Activated naive CD8-positive, alpha-beta T cell treated with anti-CD3 and anti-CD28 coated beads, Interleukin-2, amount 10 ng/mL, durations not matched to agents 7 days and 5 days (primary cell): Measurements from ENCODE around the gene SNTB2. TPM values are rescaled to one million over a fixed set of nuclear protein-coding genes. Genes with fewer than 3 reads are reported as not detected.

Source experiments
- ATAC-seq: fragments of 150-1000 bp; cut with Tn5 transposase; one replicate; pipeline ENCODE4 v1.10.0; 2021; ENCODE audit warnings: low read depth, moderate library complexity
- POLR2A ChIA-PET: fragments of 350-600 bp; sonication (Branson Sonifier 250); formaldehyde crosslinking; loops from one replicate; lab custom pipeline; 2021; ENCODE audit warnings: antibody characterized with exemption; lab: Charles Lee
- DNase-seq: peaks from one replicate; pipeline ENCODE4 v3.0.0; 2021
- H3K27ac Mint-ChIP-seq: one replicate; pipeline ENCODE4 v1.8.0; 2022; ENCODE audit warnings: mild to moderate bottlenecking, mixed read lengths
- H3K27me3 Mint-ChIP-seq: one replicate; pipeline ENCODE4 v1.8.0; 2022; ENCODE audit warnings: mild to moderate bottlenecking, moderate library complexity, mixed read lengths
- H3K36me3 Mint-ChIP-seq: one replicate; pipeline ENCODE4 v1.8.0; 2021; ENCODE audit warnings: mild to moderate bottlenecking, mixed read lengths
- H3K4me1 Mint-ChIP-seq: one replicate; pipeline ENCODE4 v1.8.0; 2021; ENCODE audit warnings: mixed read lengths
- H3K4me3 Mint-ChIP-seq: one replicate; pipeline ENCODE4 v1.8.0; 2022; ENCODE audit warnings: mild to moderate bottlenecking, moderate library complexity, mixed read lengths
- H3K9me3 Mint-ChIP-seq: one replicate; pipeline ENCODE4 v1.8.0; 2021; ENCODE audit warnings: mixed read lengths
- total RNA-seq, 2 experiments: library from RNA; stranded (reverse); gene quantifications; one replicate each; pipeline ENCODE4 v1.2.3, GENCODE V29; 2021

The SNTB2 gene
- total RNA-seq, 2 experiments from 2014 or later = 19.1 to 24.1 TPM

- Mint-ChIP-seq H3K4me1 (peaks cover 20% of the 10 kb centered on the region), H3K9me3 (no peaks in the 10 kb centered on the region), H3K4me3 (peak overlapping the region; percentile 8), H3K36me3 (peaks cover 30% of the 10 kb centered on the region), H3K27ac (peak overlapping the region; percentile 78), H3K27me3 (no peaks in the 10 kb centered on the region)
- DNase-seq (no peak), ATAC-seq (no peak)
- POLR2A ChIA-PET = interaction anchor here (1.5 to 2.7 kb wide), 2 partner anchors 10 to 20 kb away, joined by 3 to 24 read pairs; partner anchors contain the start of gene SNTB2
Measured at GRCh38 chr16:69166946-69167930, 19.7 kb upstream of the SNTB2 start.

GRCh38 chr16:69169051-69169450, 17.9 kb upstream of the SNTB2 start:
- DNase-seq = no peak
- no peak overlapping the region for H3K27ac Mint-ChIP-seq
- H3K27me3 Mint-ChIP-seq = no peaks in the 10 kb centered on the region
- H3K4me3 Mint-ChIP-seq = no peak overlapping the region
- no peak for ATAC-seq
- POLR2A ChIA-PET = interaction anchor here (1.1 kb wide), 1 partner anchor 17 kb away, joined by 3 read pairs; no protein-coding TSS in a partner anchor
- H3K4me1 Mint-ChIP-seq = peaks cover 26% of the 10 kb centered on the region
- H3K9me3 Mint-ChIP-seq = no peaks in the 10 kb centered on the region
- H3K36me3 Mint-ChIP-seq = peaks cover 29% of the 10 kb centered on the region

GRCh38 chr16:69169607-69170352, 17.2 kb upstream of the SNTB2 start:
- POLR2A ChIA-PET = interaction anchor here (1.1 kb wide), 1 partner anchor 17 kb away, joined by 3 read pairs; no protein-coding TSS in a partner anchor
- no peak overlapping the region for H3K27ac Mint-ChIP-seq
- H3K36me3 Mint-ChIP-seq = peaks cover 28% of the 10 kb centered on the region
- H3K9me3 Mint-ChIP-seq = no peaks in the 10 kb centered on the region
- H3K4me1 Mint-ChIP-seq = peaks cover 26% of the 10 kb centered on the region
- ATAC-seq (no peak), DNase-seq (no peak)
- H3K27me3 Mint-ChIP-seq = no peaks in the 10 kb centered on the region
- no peak overlapping the region for H3K4me3 Mint-ChIP-seq

DNA sequence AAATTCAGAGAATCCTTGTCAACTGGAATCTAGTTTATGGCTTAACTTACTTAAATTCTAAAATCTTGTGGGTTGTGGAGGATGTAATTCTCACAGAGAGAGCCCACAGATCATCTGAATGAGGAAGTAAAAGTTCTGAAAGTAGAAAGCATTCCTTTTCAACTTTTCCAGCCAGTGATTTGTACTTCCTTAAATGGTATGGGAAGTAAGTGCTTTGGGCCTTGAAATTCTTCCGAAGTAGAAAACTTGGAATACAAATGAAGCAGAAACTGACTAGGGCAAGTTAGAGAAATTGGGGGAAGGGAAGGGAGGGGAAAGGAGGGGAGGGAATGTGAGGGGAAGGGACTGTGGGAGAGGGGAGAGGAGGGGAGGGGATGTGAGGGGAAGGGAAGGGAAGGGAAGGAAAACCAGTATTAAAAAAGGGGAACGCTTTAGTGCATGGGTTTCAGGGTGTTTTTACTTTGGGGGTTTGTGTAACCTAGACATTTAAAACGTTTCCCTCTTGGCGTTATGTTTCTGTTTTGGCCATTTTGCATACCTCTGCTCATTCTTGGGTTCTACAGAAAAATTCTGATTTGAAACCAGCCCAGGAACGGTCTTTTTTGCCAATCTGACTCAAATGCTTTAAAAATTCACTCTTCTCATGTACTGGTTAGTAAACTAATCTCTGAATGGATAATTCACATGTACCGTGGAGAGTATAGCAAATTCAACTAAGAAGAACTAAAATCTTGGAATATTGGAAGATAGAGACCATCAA, 15.5 kb upstream of the SNTB2 start:
- no peaks in the 10 kb centered on the region for H3K9me3 Mint-ChIP-seq
- no peak for DNase-seq
- no peaks in the 10 kb centered on the region for H3K27me3 Mint-ChIP-seq
- no peak for ATAC-seq
- peaks cover 22% of the 10 kb centered on the region for H3K36me3 Mint-ChIP-seq
- POLR2A ChIA-PET = no interaction called here
- H3K4me1 Mint-ChIP-seq = peaks cover 17% of the 10 kb centered on the region
- no peak overlapping the region for H3K4me3 Mint-ChIP-seq
- no peak overlapping the region for H3K27ac Mint-ChIP-seq

GRCh38 chr16:69176033-69176800, 10.7 kb upstream of the SNTB2 start:
- Mint-ChIP-seq H3K4me3 (no peak overlapping the region), H3K36me3 (peaks cover 10% of the 10 kb centered on the region), H3K4me1 (peaks cover 10% of the 10 kb centered on the region), H3K27ac (no peak overlapping the region), H3K27me3 (no peaks in the 10 kb centered on the region), H3K9me3 (no peaks in the 10 kb centered on the region)
- ATAC-seq (no peak), DNase-seq (no peak)
- POLR2A ChIA-PET = interaction anchor here (0.6 kb wide), 1 partner anchor 15 kb away, joined by 3 read pairs; no protein-coding TSS in a partner anchor

GRCh38 chr16:69179328-69180010, 7.5 kb upstream of the SNTB2 start:
- DNase-seq (no peak), ATAC-seq (no peak)
- no peak overlapping the region for H3K27ac Mint-ChIP-seq
- POLR2A ChIA-PET = no interaction called here
- H3K4me3 Mint-ChIP-seq = no peak overlapping the region
- H3K36me3 Mint-ChIP-seq = peaks cover 1% of the 10 kb centered on the region
- H3K9me3 Mint-ChIP-seq = no peaks in the 10 kb centered on the region
- peaks cover 8% of the 10 kb centered on the region for H3K4me1 Mint-ChIP-seq
- no peaks in the 10 kb centered on the region for H3K27me3 Mint-ChIP-seq

GRCh38 chr16:69180011-69180338, 7.0 kb upstream of the SNTB2 start:
- POLR2A ChIA-PET = no interaction called here
- ATAC-seq (no peak), DNase-seq (no peak)
- Mint-ChIP-seq H3K4me3 (no peak overlapping the region), H3K4me1 (peaks cover 10% of the 10 kb centered on the region), H3K36me3 (peaks cover 1% of the 10 kb centered on the region), H3K27me3 (no peaks in the 10 kb centered on the region), H3K27ac (no peak overlapping the region), H3K9me3 (no peaks in the 10 kb centered on the region)

DNA sequence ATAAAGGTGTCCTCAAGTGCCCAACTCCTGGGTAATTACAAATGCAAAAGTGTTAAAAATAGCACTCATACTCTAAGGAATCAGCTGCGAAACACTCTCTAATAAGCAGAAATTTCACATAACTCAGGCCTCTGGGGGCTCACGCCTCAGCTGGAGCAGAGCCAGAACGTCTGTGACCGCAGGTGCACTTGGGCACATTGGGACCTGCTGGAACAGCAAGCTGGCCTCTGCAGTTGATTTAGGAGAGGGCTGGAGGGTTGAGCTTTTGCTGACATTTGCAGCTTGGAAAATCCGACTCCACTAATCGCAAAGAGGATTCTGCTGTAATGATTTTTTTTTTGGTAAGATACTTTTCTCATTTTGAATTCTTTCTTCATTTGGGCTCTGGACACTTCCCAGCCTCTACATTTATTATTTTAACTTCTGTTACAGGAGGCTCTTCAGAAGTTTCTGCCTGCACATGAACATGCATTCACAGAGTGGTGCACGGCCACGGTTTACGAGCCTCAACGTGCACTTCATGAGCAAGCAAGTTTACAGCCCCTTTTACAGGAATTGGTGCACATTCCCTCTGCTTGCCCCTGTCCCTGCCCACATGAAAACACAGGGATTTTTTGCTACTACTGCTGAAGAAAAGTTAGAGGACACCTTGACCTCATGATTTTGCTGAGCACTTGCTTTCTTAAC, 4.1 kb upstream of the SNTB2 start:
- no peaks in the 10 kb centered on the region for H3K27me3 Mint-ChIP-seq
- DNase-seq (no peak), ATAC-seq (no peak)
- peaks cover 20% of the 10 kb centered on the region for H3K4me1 Mint-ChIP-seq
- peaks cover 1% of the 10 kb centered on the region for H3K36me3 Mint-ChIP-seq
- H3K4me3 Mint-ChIP-seq = no peak overlapping the region
- no peak overlapping the region for H3K27ac Mint-ChIP-seq
- POLR2A ChIA-PET = no interaction called here
- no peaks in the 10 kb centered on the region for H3K9me3 Mint-ChIP-seq

DNA sequence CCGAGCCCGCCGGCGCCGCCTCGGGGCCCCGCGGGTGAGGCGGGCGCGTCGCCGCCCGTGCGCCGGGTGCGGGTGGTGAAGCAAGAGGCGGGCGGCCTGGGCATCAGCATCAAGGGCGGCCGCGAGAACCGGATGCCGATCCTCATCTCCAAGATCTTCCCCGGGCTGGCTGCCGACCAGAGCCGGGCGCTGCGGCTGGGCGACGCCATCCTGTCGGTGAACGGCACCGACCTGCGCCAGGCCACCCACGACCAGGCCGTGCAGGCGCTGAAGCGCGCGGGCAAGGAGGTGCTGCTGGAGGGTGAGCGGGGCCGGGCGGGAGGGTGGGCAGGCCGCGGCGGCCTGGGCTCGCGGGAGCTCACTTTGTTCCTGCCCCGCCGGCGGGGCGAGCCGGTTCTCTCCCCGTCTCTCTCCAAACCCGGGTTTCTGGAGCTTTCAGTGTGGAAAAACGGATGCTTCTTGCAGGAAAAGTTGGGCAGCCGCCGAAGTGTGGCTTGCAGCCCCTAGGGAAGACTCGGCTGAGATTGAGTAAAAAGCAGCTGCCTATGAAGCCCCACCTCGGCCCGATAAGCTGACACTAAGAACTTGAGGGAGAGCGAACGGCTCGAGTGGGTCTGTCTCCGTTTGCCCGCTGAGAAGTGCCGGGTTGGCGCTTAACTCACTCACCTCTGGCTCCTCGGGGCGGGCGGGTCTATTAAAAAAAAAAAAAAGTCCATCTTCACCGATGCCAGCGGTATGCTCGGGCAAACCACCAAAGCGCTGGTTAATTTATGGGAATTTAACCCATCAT, 677 bp downstream of the SNTB2 start:
- Mint-ChIP-seq H3K27me3 (peaks cover 2% of the 10 kb centered on the region), H3K4me3 (peak overlapping the region; percentile 86), H3K27ac (peak overlapping the region; percentile 71), H3K9me3 (no peaks in the 10 kb centered on the region), H3K4me1 (peaks cover 38% of the 10 kb centered on the region), H3K36me3 (peaks cover 9% of the 10 kb centered on the region)
- DNase-seq (peak; percentile 75), ATAC-seq (peak; percentile 29)
- POLR2A ChIA-PET = interaction anchor here (0.6 to 3.0 kb wide), 8 partner anchors 21 to 902 kb away, joined by 3 to 24 read pairs (median 6); partner anchors contain the start of genes CHTF8, TANGO6 and UTP4

GRCh38 chr16:69188236-69188549, 1.2 kb downstream of the SNTB2 start:
- Mint-ChIP-seq H3K27me3 (peaks cover 2% of the 10 kb centered on the region), H3K27ac (peak overlapping the region; percentile 67), H3K9me3 (no peaks in the 10 kb centered on the region), H3K36me3 (peaks cover 9% of the 10 kb centered on the region), H3K4me1 (peaks cover 38% of the 10 kb centered on the region), H3K4me3 (peak overlapping the region; percentile 86)
- ATAC-seq (no peak), DNase-seq (no peak)
- POLR2A ChIA-PET = interaction anchor here (0.6 to 3.0 kb wide), 4 partner anchors 22 to 345 kb away, joined by 3 to 24 read pairs (median 6); partner anchors contain the start of gene TANGO6

DNA sequence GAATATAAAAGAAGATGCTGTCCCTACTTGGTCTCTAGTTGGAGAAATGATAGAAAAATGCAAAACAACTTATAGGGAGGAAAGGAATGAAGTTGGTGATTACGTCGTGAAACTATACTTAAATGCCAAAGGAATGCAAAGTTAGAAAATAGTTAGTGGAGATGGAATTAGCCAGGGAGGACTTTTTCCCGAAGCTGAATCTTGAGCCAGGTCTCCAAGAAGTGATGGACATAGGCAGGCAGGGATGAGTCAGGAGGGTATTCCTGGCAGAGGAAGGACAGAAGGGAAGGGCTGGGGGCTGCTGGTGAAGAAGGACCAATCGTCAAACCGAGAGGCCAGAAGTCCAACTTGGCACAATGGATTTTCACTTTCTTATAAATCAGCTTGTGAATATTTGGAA, 1.8 kb downstream of the SNTB2 start:
- Mint-ChIP-seq H3K36me3 (peaks cover 9% of the 10 kb centered on the region), H3K27me3 (peaks cover 2% of the 10 kb centered on the region), H3K4me1 (peaks cover 38% of the 10 kb centered on the region), H3K9me3 (no peaks in the 10 kb centered on the region), H3K4me3 (peak overlapping the region; percentile 86), H3K27ac (no peak overlapping the region)
- ATAC-seq (no peak), DNase-seq (no peak)
- POLR2A ChIA-PET = interaction anchor here (0.6 to 3.0 kb wide), 3 partner anchors 22 to 237 kb away, joined by 5 to 24 read pairs (median 6); no protein-coding TSS in a partner anchor
